ENCODE measurements around the gene WBP11.

- no peak for TF ChIP-seq CTCF (IDR thresholded peaks at IDR 0.05)
- no peak for TF ChIP-seq ZFX (IDR thresholded peaks at IDR 0.05; ENCODE audit: borderline replicate concordance)
These were observed 46.4 kb upstream of the WBP11 start for GRCh38 chr12:14849661-14850060.

Data from 22Rv1 (cell line).